H9 (cell line): ENCODE data around the gene GALE. TPM values are rescaled to one million over a fixed set of nuclear protein-coding genes. Genes with fewer than 3 reads are reported as not detected.

Experiments
- DNase-seq: peaks from one replicate; pipeline ENCODE4 v3.0.0-alpha.2; 2017
- H2AFZ ChIP-seq: one replicate; pipeline ENCODE4 v1.6.1; 2013; ENCODE audit warnings: mild to moderate bottlenecking, low read length, control low read depth, moderate library complexity
- H2AK5ac ChIP-seq: 2 replicates; pipeline ENCODE4 v1.6.1; 2013; ENCODE audit warnings: low read length, control low read depth, mixed read lengths; ENCODE audit not compliant: insufficient read length
- H2BK120ac ChIP-seq: one replicate; pipeline ENCODE4 v1.6.1; 2013; ENCODE audit warnings: low read depth, mild to moderate bottlenecking, low read length, control low read depth, inconsistent platforms; ENCODE audit not compliant: poor library complexity, severe bottlenecking
- H2BK12ac ChIP-seq: 2 replicates; pipeline ENCODE4 v1.6.1; 2013; ENCODE audit warnings: low read length, control low read depth, mixed read lengths, low read depth; ENCODE audit not compliant: insufficient read length
- H2BK15ac ChIP-seq: 2 replicates; pipeline ENCODE4 v1.6.1; 2013; ENCODE audit warnings: low read depth, low read length, control low read depth
- H2BK20ac ChIP-seq: one replicate; pipeline ENCODE4 v1.6.1; 2013; ENCODE audit warnings: low read depth, mild to moderate bottlenecking, low read length, control low read depth, inconsistent platforms; ENCODE audit not compliant: poor library complexity, severe bottlenecking
- H2BK5ac ChIP-seq: 2 replicates; pipeline ENCODE4 v1.6.1; 2013; ENCODE audit warnings: low read length, control low read depth, mixed read lengths; ENCODE audit not compliant: insufficient read length
- H3K14ac ChIP-seq: 2 replicates; pipeline ENCODE4 v1.6.1; 2013; ENCODE audit warnings: low read length, control low read depth; ENCODE audit not compliant: insufficient read depth
- H3K18ac ChIP-seq: 2 replicates; pipeline ENCODE4 v1.6.1; 2013; ENCODE audit warnings: low read depth, mild to moderate bottlenecking, mixed read lengths, low read length, control low read depth; ENCODE audit not compliant: insufficient read length
- H3K23ac ChIP-seq: 2 replicates; pipeline ENCODE4 v1.6.1; 2013; ENCODE audit warnings: low read length, control low read depth, mixed read lengths, low read depth; ENCODE audit not compliant: insufficient read length
- H3K23me2 ChIP-seq: 2 replicates; pipeline ENCODE4 v1.6.1; 2013; ENCODE audit warnings: low read depth, mild to moderate bottlenecking, mixed read lengths, low read length, control low read depth; ENCODE audit not compliant: insufficient read length, poor library complexity, severe bottlenecking
- H3K27ac ChIP-seq: 2 replicates; pipeline ENCODE4 v1.5.1; 2013; ENCODE audit warnings: low read length, control low read depth, mixed read lengths, low read depth; ENCODE audit not compliant: insufficient read length
- H3K27me3 ChIP-seq: 2 replicates; pipeline ENCODE4 v1.6.1; 2013; ENCODE audit warnings: low read length, control low read depth, inconsistent platforms; ENCODE audit not compliant: insufficient read depth
- H3K4ac ChIP-seq: 2 replicates; pipeline ENCODE4 v1.6.1; 2013; ENCODE audit warnings: low read depth, mild to moderate bottlenecking, control low read depth, inconsistent platforms, low read length, moderate library complexity
- H3K4me1 ChIP-seq: 2 replicates; pipeline ENCODE4 v1.6.1; 2013; ENCODE audit warnings: low read length, control low read depth, inconsistent platforms; ENCODE audit not compliant: insufficient read depth
- H3K4me2 ChIP-seq: 2 replicates; pipeline ENCODE4 v1.6.1; 2013; ENCODE audit warnings: low read length, control low read depth, mixed read lengths; ENCODE audit not compliant: insufficient read length, insufficient read depth
- H3K56ac ChIP-seq: 2 replicates; pipeline ENCODE4 v1.6.1; 2013; ENCODE audit warnings: low read depth, mild to moderate bottlenecking, mixed read lengths, low read length, control low read depth; ENCODE audit not compliant: insufficient read length
- H3K79me1 ChIP-seq: 2 replicates; pipeline ENCODE4 v1.6.1; 2013; ENCODE audit warnings: low read depth, mild to moderate bottlenecking, moderate library complexity, low read length, control low read depth, inconsistent platforms; ENCODE audit not compliant: insufficient read depth, poor library complexity, severe bottlenecking
- H3K79me2 ChIP-seq: 2 replicates; pipeline ENCODE4 v1.6.1; 2013; ENCODE audit warnings: low read length, control low read depth, inconsistent platforms; ENCODE audit not compliant: insufficient read depth
- H3K9ac ChIP-seq: 2 replicates; pipeline ENCODE4 v1.6.1; 2013; ENCODE audit warnings: low read length, control low read depth, mixed read lengths; ENCODE audit not compliant: insufficient read length; ENCODE audit errors: extremely low read depth
- H3K9me3 ChIP-seq: one replicate; pipeline ENCODE4 v1.6.1; 2013; ENCODE audit warnings: low read depth, low read length, inconsistent platforms; ENCODE audit not compliant: control insufficient read depth
- H3T11ph ChIP-seq: one replicate; pipeline ENCODE4 v1.6.1; 2013; ENCODE audit warnings: mild to moderate bottlenecking, low read length, control low read depth, inconsistent platforms
- H4K20me1 ChIP-seq: one replicate; pipeline ENCODE4 v1.6.1; 2013; ENCODE audit not compliant: control insufficient read depth, insufficient read length, insufficient read depth
- H4K5ac ChIP-seq: 2 replicates; pipeline ENCODE4 v1.6.1; 2013; ENCODE audit warnings: low read depth, mild to moderate bottlenecking, mixed read lengths, low read length, control low read depth; ENCODE audit not compliant: insufficient read length
- H4K8ac ChIP-seq: replicated peaks from 2 replicates; pipeline ENCODE4 v1.6.1; 2013; ENCODE audit warnings: low read length, control low read depth, mixed read lengths, low read depth; ENCODE audit not compliant: insufficient read length
- H4K91ac ChIP-seq: 2 replicates; pipeline ENCODE4 v1.6.1; 2013; ENCODE audit warnings: low read depth, mild to moderate bottlenecking, moderate library complexity, mixed read lengths, low read length, control low read depth; ENCODE audit not compliant: insufficient read length
- H3K27ac Mint-ChIP-seq, 3 experiments: 2 replicates in 2 of 3; 3 replicates in 1 of 3; pipeline ENCODE4 v1.8.0; 2020 to 2021; ENCODE audit warnings: mixed read lengths in 3 of 3, mild to moderate bottlenecking in 1 of 3, moderate library complexity in 1 of 3
- H3K27me3 Mint-ChIP-seq: 2 replicates; pipeline ENCODE4 v1.8.0; 2021; ENCODE audit warnings: low read depth, mild to moderate bottlenecking, moderate library complexity, mixed read lengths
- H3K36me3 Mint-ChIP-seq, 3 experiments: 2 replicates in 2 of 3; 3 replicates in 1 of 3; pipeline ENCODE4 v1.8.0; 2020 to 2021; ENCODE audit warnings: low read depth in 3 of 3, mixed read lengths in 3 of 3; ENCODE audit not compliant: insufficient read depth in 1 of 3
- H3K4me1 Mint-ChIP-seq, 2 experiments: 2 replicates each; pipeline ENCODE4 v1.8.0; 2020; ENCODE audit warnings: mixed read lengths in 2 of 2
- H3K4me3 Mint-ChIP-seq, 2 experiments: 2 replicates in 1 of 2; 3 replicates in 1 of 2; pipeline ENCODE4 v1.8.0; 2020 to 2021; ENCODE audit warnings: mild to moderate bottlenecking in 2 of 2, mixed read lengths in 2 of 2, moderate library complexity in 1 of 2
- H3K9me3 Mint-ChIP-seq, 2 experiments: 2 replicates in 1 of 2; 3 replicates in 1 of 2; pipeline ENCODE4 v1.8.0; 2020; ENCODE audit warnings: mild to moderate bottlenecking in 2 of 2, mixed read lengths in 2 of 2, moderate library complexity in 1 of 2
- CTCF ChIP-seq: fragments of 200-600 bp; sonication (generic); conservative IDR thresholded peaks from 3 replicates; pipeline ENCODE4 v1.8.0; 2021; ENCODE audit warnings: antibody characterized with exemption, mild to moderate bottlenecking
- WGBS: extraction: QIAGEN DNeasy Blood & Tissue Kit; methylation state at CpG from one replicate; pipeline ENCODE4 v1.1.7; 2013; ENCODE audit warnings: missing lambda C conversion rate, low lambda C conversion rate, mixed read lengths; ENCODE audit not compliant: insufficient read length; ENCODE audit errors: extremely low coverage; 5-methylcytosine and 5-hydroxymethylcytosine counted together
- total RNA-seq: library from RNA; stranded (reverse); gene quantifications from 2 replicates; pipeline ENCODE4 v1.2.1, GENCODE V29; 2021

Gene GALE
- total RNA-seq, 1 experiment from 2014 or later, result 36.0 TPM

- Histone ChIP-seq H4K91ac (no peak overlapping the region), H3K27me3 (no peaks in the 10 kb centered on the region), H2BK20ac (no peak overlapping the region), H4K5ac (no peak overlapping the region), H3K79me1 (peaks cover 6% of the 10 kb centered on the region), H3K23me2 (peaks cover 6% of the 10 kb centered on the region), H2AFZ (no peak overlapping the region), H4K8ac (no peak overlapping the region), H4K20me1 (no peaks in the 10 kb centered on the region), H3K23ac (no peak overlapping the region), H2AK5ac (no peak overlapping the region), H2BK12ac (no peak overlapping the region), H3K14ac (no peak overlapping the region), H3T11ph (no peak overlapping the region), H2BK5ac (no peak overlapping the region), H3K4me2 (no peak overlapping the region), H3K4me1 (no peaks in the 10 kb centered on the region; the same call in 1 of the 2 replicates), H3K27ac (no peak overlapping the region), H2BK120ac (no peak overlapping the region), H2BK15ac (no peak overlapping the region), H3K79me2 (peaks cover 7% of the 10 kb centered on the region; the same call in 1 of the 2 replicates), H3K9ac (no peak overlapping the region), H3K9me3 (no peaks in the 10 kb centered on the region), H3K18ac (no peak overlapping the region), H3K56ac (no peak overlapping the region), H3K4ac (no peak overlapping the region)
- WGBS, result no CpG with 5 or more reads among the region's 6 CpGs
- Mint-ChIP-seq H3K9me3 (no peaks in the 10 kb centered on the region), H3K27me3 (no peaks in the 10 kb centered on the region), H3K4me1 (peaks cover 5 to 14% of the 10 kb centered on the region in 2 experiments), H3K4me3 (no peak overlapping the region), H3K27ac (no peak overlapping the region), H3K36me3 (peaks cover 0 to 8% (median 6%) of the 10 kb centered on the region in 3 experiments; a peak in 5 of 7 replicates)
- TF ChIP-seq CTCF, result no peak
- no peak for DNase-seq
These were observed 26.2 kb downstream of the GALE start for GRCh38 chr1:23774174-23774880.
